ENCODE results near the gene DOK6.
"Not testable (repeated sequence)": the region's sequence is repeated elsewhere in the genome, so short reads cannot be mapped to it uniquely, and the experiment has no call there.

DOK6 gene

GRCh38 chr18:69830189-69830588 lies 429.5 kb downstream of the DOK6 start:
- DNase-seq, result no peak

- not testable (repeated sequence) for DNase-seq
Measured at GRCh38 chr18:69834980-69835379, 434.3 kb downstream of the DOK6 start.

- no peak for DNase-seq
Measured at GRCh38 chr18:69838003-69838402, 437.3 kb downstream of the DOK6 start.

- DNase-seq, result no peak
Measured at GRCh38 chr18:69838620-69839411, 438.1 kb downstream of the DOK6 start.

DNA sequence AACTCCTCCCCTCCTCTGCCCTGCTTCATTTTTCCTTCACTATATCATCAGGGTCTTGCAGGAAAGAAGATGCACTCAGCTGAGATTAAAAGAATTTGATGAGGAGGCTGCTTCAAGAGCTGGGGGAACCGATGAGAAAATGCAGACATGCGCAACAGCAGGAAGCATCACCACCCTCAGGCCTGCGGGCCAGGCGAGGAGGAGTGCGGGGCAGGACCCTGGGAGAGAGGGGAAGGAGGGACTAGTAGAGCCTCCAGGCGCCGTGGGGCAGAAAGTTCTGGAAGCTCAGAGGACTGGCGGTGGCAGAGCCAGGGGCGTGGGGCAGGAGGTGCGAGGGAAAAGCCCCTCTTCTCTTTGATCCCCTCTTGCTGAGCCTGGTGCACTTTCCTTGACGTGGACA lies 438.8 kb downstream of the DOK6 start:
- no peak for DNase-seq

DNA sequence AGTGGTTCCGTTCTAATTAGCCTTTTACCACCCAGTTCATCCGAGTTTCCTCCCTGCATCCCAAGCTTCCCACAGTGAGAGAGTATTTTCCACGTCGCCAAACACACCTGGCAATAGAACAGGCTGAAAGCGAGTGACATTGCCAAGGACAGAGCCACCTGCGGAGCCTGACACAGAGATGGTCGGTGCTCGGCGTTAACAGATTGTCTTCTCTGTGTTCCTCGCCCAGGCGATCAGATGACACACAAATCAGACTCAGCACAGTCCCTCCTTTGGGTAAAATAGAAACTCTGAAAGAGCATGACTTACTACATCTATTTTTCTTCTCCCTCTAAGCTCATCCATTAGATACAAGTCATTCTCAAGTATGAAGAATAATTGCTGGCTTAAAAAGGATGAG lies 439.3 kb downstream of the DOK6 start:
- no peak for DNase-seq

DNA sequence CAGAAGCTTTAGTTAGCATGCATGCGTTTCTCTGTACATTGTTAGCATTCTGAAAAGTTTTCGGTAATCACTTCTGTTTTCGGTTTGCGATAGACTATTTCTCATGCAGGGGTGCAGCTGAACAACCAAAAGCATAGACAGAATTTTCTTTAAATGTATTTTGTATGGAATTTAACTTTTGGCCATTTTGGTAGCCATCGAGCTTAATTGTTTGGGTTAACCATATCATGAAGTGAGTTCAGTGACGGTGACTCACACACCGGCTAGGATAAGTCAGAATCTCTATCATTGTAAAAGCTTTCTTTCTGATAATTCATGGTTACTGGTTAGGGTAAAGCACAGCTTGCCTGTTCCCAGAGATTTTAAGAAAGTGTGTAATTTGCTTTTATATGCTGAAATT lies 439.8 kb downstream of the DOK6 start:
- DNase-seq, result no peak

DNA sequence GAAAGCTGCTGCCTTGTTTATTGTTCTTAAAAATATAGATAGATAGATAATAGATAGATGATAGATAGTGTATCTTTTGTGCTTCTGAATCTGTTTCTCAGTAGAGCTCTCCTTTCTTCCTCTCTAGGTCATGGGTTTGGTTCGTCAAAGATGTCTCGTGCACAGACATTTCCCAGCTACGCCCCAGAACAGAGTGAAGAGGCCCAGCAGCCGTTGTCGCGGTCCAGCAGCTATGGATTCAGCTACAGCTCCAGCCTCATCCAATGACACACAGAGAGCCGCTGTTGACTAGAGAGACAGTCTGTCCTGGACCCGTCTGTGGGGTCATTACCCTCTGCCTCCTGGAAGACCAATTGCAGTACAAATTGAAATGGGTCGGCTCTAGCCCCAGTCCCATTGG lies 440.4 kb downstream of the DOK6 start:
- no peak for DNase-seq

DNA sequence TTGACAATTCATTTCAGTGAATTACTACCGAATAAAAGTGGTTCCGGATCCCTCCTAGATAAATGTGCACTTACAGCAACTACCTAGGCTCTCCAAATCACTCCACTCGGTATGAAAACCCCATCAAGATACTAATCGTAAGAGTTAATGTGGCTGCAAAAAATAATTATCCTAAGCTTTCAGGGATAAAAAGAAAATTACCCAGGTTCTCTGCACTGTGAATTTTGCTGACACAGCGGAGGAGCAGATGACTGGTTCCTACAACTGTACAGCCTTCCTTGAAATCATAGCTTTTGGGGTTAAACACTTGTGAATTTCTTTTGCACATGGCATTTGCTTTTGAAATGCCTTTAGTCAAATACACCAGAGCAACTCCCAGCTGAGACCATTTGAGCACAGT lies 442.3 kb downstream of the DOK6 start:
- DNase-seq, result no peak

DNA sequence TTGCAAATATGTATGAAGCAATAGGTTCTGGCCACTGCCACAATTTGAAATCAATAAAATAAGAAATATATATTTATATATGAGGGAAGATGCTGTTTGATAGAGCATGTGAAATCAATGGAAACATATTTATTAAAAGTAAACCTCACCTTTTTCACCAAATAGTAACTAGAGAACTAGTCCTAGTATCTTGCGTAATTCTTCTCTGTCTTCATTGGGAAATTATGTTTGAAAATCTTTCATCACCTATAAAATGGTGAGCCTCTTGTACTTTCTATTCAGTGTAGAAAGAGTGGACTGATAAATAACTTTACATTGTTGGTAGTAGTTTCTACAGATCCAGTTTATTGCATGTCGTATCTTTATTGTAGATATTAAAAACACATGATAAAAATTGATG lies 444.0 kb downstream of the DOK6 start:
- DNase-seq, result no peak

DNA sequence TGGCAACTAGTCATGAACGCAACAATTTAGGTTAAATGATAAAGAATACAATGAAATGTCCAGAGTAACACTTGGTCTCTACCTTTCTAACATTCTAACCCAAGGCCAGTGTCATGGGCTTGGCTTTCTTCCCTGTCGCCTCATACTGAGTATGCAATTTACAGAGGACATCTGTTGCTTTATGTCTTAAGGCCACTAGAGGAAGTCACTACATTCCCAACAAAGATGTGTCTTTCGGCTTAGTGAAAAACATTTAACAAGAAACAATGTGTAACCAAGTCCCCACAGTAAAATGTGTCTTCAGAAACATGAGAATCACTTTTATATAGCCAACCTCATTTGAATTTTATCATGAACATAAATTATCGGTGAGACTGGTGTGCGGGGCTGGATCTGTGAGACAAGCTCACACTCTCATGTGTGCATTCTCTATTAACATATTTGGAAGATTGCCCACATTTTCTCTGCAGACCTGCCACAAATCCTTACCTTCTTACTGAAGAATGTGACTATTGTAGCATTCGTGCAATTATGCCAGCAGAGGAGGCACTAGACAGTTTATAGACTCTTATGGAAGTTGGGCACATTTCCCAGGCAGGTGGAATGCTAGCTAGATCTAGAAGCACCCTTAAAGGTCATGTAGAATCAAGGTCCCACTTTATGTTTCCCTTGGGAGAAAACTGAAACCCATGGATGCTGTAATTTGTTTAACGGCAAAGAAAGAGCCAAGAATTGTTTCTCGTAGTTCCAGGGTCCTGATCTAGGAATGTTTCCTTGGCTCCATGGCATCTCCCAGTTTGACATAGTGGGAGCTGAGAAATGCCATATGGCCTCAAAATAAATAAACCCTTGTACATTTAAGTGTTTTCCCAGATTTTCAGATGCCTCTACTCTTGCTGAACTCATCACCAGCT lies 445.2 kb downstream of the DOK6 start:
- DNase-seq, result no peak

DNA sequence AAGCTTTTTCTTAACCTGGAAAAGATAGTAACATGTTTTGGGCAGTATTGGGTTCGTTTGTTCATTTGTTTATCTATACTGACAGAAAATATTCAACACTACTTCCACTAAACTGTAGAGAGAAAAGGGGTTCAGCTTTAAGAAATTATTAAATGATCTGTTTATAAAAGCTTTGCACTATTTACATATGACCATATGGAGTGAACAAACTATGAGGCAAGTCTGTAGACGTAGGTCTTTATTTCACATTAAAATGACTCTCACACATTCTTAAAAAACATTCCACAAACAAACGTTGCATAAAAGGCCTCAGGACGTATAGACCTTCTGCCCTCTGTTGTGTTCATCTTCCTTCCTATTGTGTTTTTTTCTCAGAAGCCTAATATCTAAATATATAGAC lies 452.4 kb downstream of the DOK6 start:
- DNase-seq, result no peak

- no peak for DNase-seq
Measured at GRCh38 chr18:69854455-69854854, 453.8 kb downstream of the DOK6 start.

GRCh38 chr18:69858897-69859296 lies 458.2 kb downstream of the DOK6 start:
- DNase-seq, result no peak

DNA sequence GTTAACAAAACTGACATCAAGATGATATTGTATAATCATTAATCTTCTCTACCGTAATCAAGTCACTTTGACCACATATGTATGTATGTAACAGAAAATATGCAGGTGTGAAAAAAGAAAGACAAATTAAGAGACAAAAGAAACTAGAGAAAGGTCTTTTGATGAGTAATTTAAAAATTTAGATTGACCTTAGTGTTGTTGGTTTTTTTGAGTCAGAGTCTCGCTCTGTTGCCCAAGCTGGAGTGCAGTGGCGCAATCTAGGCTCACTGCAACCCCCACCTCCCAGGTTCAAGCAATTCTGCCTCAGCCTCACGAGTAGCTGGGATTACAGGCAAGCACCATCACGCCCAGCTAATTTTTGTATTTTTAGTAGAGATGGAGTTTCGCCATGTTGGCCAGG lies 464.1 kb downstream of the DOK6 start:
- DNase-seq, result not testable (repeated sequence)

GRCh38 chr18:69865776-69866175 lies 465.1 kb downstream of the DOK6 start:
- no peak for DNase-seq

- DNase-seq, result no peak
Measured at GRCh38 chr18:69866212-69866611, 465.5 kb downstream of the DOK6 start.

GRCh38 chr18:69870736-69871135 lies 470.0 kb downstream of the DOK6 start:
- no peak for DNase-seq

- no peak for DNase-seq
Measured at GRCh38 chr18:69871363-69871762, 470.7 kb downstream of the DOK6 start.

GRCh38 chr18:69872661-69873060 lies 472.0 kb downstream of the DOK6 start:
- DNase-seq, result no peak

DNA sequence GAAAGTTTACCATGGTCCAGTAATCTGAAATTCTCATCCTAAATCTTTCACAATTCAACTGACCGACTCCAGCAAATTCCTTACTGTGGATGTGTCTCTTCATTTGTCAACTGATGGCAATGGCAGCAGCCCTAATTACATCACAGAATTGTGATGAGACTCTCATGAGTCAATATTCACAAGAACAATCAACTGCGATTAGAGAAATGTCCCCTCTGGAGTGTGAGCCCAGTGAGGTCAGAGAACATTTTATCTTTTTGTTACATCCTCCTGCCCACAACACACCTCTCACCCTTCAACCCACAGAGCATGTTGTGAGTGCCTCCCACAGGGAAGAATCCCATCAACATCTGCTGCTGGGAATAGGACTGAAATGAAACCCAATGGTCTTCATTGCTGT lies 473.4 kb downstream of the DOK6 start:
- DNase-seq, result no peak

DNA sequence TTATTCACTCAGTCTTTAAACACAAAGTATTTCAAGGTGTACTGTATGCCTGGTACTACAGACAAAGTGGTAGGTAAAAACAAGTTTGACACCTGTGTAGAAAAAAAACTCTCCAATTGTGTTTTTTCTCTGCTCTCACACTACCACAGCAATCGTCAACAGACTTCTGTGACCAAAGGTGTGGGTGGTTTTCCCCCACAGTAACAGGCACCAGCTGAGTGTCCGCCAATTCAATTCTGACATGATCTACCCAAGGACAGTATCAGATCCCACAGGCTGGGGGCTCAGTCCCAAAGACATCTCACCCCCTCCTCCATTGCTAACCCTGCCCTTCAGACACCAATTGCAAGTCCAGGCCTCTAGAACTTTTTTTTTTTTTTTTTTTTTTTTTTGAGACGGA lies 475.8 kb downstream of the DOK6 start:
- DNase-seq, result no peak

DNA sequence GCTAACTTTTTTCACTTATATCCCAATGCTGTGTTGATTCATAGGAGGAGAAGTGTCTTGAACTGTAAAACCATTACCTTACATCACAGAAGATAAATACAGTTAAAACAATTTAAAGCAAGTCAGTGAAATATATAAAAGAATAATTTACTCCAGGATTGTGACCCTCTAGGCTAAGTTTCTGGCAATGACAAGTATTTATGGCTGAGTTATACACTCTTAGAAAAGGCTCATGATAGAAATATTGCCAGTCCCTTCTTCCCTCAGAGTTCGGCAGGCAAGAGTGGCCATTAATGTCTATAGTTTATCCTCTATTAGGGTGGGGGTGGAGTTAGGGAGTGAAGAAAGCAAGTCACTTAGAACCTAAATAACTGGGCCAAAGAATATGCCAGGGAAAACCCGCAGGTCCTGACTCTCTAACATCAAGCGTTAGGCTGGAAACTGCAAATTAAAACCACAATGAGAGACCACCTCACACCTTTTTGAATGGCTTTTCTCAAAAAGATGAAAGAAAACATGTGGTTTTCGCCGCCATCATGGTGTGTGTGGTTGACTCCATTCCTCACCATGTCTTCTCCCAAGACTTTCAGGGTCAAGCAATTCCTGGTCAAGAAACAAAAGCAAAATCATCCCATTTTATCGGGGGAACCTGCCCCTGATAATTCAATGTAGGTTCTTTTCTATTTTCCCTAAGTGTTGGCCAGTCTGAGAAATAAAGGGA lies 477.7 kb downstream of the DOK6 start:
- DNase-seq, result no peak
